PC-3 (cell line): ENCODE data around the gene ENTR1.

Experiments used
- EZH2phosphoT487 ChIP-seq: fragments of 300-600 bp; sonication (generic); IDR thresholded peaks from 2 replicates; pipeline ENCODE4 v1.6.1; 2018; ENCODE audit warnings: mild to moderate bottlenecking, antibody characterized with exemption, low read length, borderline replicate concordance
- TF ChIP-seq, protein P1 (sequence below): fragments of 300-600 bp; sonication (generic); conservative IDR thresholded peaks from 2 replicates; pipeline ENCODE4 v1.5.1; 2017; ENCODE audit warnings: antibody characterized with exemption, low read depth, mild to moderate bottlenecking, low read length

GRCh38 chr9:136434580-136435169 is 24.3 kb upstream of the ENTR1 start:
- TF ChIP-seq, protein P1, sequence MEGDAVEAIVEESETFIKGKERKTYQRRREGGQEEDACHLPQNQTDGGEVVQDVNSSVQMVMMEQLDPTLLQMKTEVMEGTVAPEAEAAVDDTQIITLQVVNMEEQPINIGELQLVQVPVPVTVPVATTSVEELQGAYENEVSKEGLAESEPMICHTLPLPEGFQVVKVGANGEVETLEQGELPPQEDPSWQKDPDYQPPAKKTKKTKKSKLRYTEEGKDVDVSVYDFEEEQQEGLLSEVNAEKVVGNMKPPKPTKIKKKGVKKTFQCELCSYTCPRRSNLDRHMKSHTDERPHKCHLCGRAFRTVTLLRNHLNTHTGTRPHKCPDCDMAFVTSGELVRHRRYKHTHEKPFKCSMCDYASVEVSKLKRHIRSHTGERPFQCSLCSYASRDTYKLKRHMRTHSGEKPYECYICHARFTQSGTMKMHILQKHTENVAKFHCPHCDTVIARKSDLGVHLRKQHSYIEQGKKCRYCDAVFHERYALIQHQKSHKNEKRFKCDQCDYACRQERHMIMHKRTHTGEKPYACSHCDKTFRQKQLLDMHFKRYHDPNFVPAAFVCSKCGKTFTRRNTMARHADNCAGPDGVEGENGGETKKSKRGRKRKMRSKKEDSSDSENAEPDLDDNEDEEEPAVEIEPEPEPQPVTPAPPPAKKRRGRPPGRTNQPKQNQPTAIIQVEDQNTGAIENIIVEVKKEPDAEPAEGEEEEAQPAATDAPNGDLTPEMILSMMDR, result no peak
- TF ChIP-seq EZH2phosphoT487, result no peak
